ENCODE data around the gene ABI3. TPM values are rescaled to one million over a fixed set of nuclear protein-coding genes. Genes with fewer than 3 reads are reported as not detected.

ABI3 gene
- total RNA-seq, 1 donor from 2014 or later = 0.77 TPM

DNA sequence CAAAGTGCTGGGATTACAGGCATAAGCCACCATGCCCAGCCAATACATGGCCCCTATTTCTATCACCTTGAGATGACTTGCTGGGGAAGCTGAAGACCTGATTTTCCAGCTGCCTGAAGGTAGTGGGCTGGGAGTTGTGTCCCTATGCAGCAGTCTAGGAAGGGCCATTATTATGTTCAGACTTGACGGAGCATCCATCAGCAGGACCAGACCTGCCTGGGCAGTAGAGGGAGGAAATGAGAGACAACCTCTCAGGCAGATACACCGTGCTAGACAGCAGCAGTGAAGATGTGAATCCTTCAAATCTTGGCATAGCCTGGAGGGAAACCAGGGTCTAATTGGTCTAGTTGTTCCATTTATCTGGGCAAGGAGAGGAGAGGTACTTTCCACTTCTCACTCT, 55.7 kb downstream of the ABI3 start:
- H3K27ac ChIP-seq (ENCODE audit: low read depth, low read length) = no peak overlapping the region
- H2AFZ ChIP-seq (ENCODE audit: low read depth, low read length) = no peak overlapping the region
- Mint-ChIP-seq H3K4me1 (ENCODE audit: low read depth, unreplicated experiment) (peaks cover 3% of the 10 kb centered on the region), H3K4me3 (ENCODE audit: unreplicated experiment) (no peak overlapping the region), H3K27ac (ENCODE audit: unreplicated experiment) (no peak overlapping the region), H3K9me3 (ENCODE audit: unreplicated experiment) (peaks cover 3% of the 10 kb centered on the region), H3K36me3 (ENCODE audit: low read depth, unreplicated experiment) (no peaks in the 10 kb centered on the region), H3K27me3 (ENCODE audit: low read depth, unreplicated experiment) (peaks cover 10% of the 10 kb centered on the region)
- no peaks in the 10 kb centered on the region for H3K79me2 ChIP-seq (ENCODE audit: insufficient read depth, low read length)
- peaks cover 2% of the 10 kb centered on the region for H3K27me3 ChIP-seq (ENCODE audit: insufficient read depth, low read length)
- no peak for TF ChIP-seq EZH2 (IDR thresholded peaks at IDR 0.05; ENCODE audit: insufficient read depth, low read length)
- TF ChIP-seq, protein P1, sequence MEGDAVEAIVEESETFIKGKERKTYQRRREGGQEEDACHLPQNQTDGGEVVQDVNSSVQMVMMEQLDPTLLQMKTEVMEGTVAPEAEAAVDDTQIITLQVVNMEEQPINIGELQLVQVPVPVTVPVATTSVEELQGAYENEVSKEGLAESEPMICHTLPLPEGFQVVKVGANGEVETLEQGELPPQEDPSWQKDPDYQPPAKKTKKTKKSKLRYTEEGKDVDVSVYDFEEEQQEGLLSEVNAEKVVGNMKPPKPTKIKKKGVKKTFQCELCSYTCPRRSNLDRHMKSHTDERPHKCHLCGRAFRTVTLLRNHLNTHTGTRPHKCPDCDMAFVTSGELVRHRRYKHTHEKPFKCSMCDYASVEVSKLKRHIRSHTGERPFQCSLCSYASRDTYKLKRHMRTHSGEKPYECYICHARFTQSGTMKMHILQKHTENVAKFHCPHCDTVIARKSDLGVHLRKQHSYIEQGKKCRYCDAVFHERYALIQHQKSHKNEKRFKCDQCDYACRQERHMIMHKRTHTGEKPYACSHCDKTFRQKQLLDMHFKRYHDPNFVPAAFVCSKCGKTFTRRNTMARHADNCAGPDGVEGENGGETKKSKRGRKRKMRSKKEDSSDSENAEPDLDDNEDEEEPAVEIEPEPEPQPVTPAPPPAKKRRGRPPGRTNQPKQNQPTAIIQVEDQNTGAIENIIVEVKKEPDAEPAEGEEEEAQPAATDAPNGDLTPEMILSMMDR (IDR thresholded peaks at IDR 0.05; ENCODE audit: insufficient read depth, low read depth, low read length) = no peak
- H3K9me3 ChIP-seq (ENCODE audit: insufficient read depth, low read depth, low read length) = no peaks in the 10 kb centered on the region
- no peak overlapping the region for H3K4me3 ChIP-seq (ENCODE audit: insufficient read depth, low read depth, low read length)
- FAIRE-seq (no peak), DNase-seq (ENCODE audit: low read depth) (no peak)
- H3K9ac ChIP-seq (ENCODE audit: low read length) = no peak overlapping the region
- H3K4me2 ChIP-seq (ENCODE audit: low read length) = no peak overlapping the region
- peaks cover 3% of the 10 kb centered on the region for H3K4me1 ChIP-seq (ENCODE audit: insufficient read depth, low read length)
- H4K20me1 ChIP-seq (ENCODE audit: insufficient read depth, low read length) = no peaks in the 10 kb centered on the region
- no peaks in the 10 kb centered on the region for H3K36me3 ChIP-seq (ENCODE audit: insufficient read depth, low read length)

DNA sequence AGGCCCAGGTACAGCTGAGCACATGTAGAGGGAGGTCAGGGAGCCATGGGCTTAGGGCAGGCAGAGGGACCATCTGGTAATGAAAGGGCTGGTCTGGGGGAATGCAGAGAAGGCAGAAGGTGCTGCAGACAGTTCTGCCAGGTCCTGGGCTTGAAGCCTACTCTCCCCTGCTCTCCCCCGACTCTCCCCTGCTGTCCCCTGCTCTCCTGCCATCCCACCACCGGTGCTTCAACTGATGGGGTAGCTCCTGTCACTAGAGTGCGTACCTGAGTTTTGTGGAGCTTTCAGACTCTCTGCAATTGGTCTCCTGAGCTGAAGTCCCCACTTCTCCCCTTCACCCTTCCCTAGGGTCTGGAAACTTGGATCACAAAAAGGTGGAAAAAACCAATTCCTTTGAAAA, 57.4 kb downstream of the ABI3 start:
- no peak overlapping the region for H2AFZ ChIP-seq (ENCODE audit: low read depth, low read length)
- no peaks in the 10 kb centered on the region for H3K9me3 ChIP-seq (ENCODE audit: insufficient read depth, low read depth, low read length)
- no peak overlapping the region for H3K27ac ChIP-seq (ENCODE audit: low read depth, low read length)
- TF ChIP-seq, protein P1 (IDR thresholded peaks at IDR 0.05; ENCODE audit: insufficient read depth, low read depth, low read length) = no peak
- TF ChIP-seq EZH2 (IDR thresholded peaks at IDR 0.05; ENCODE audit: insufficient read depth, low read length) = no peak
- no peaks in the 10 kb centered on the region for H4K20me1 ChIP-seq (ENCODE audit: insufficient read depth, low read length)
- H3K4me3 ChIP-seq (ENCODE audit: insufficient read depth, low read depth, low read length) = no peak overlapping the region
- no peaks in the 10 kb centered on the region for H3K36me3 ChIP-seq (ENCODE audit: insufficient read depth, low read length)
- DNase-seq (ENCODE audit: low read depth) = no peak
- no peak overlapping the region for H3K9ac ChIP-seq (ENCODE audit: low read length)
- Mint-ChIP-seq H3K4me3 (ENCODE audit: unreplicated experiment) (no peak overlapping the region), H3K27me3 (ENCODE audit: low read depth, unreplicated experiment) (peaks cover 10% of the 10 kb centered on the region), H3K9me3 (ENCODE audit: unreplicated experiment) (peaks cover 3% of the 10 kb centered on the region), H3K27ac (ENCODE audit: unreplicated experiment) (no peak overlapping the region), H3K36me3 (ENCODE audit: low read depth, unreplicated experiment) (no peaks in the 10 kb centered on the region), H3K4me1 (ENCODE audit: low read depth, unreplicated experiment) (peaks cover 3% of the 10 kb centered on the region)
- H3K79me2 ChIP-seq (ENCODE audit: insufficient read depth, low read length) = no peaks in the 10 kb centered on the region
- peaks cover 3% of the 10 kb centered on the region for H3K4me1 ChIP-seq (ENCODE audit: insufficient read depth, low read length)
- FAIRE-seq = no peak
- H3K27me3 ChIP-seq (ENCODE audit: insufficient read depth, low read length) = peaks cover 2% of the 10 kb centered on the region
- no peak overlapping the region for H3K4me2 ChIP-seq (ENCODE audit: low read length)

DNA sequence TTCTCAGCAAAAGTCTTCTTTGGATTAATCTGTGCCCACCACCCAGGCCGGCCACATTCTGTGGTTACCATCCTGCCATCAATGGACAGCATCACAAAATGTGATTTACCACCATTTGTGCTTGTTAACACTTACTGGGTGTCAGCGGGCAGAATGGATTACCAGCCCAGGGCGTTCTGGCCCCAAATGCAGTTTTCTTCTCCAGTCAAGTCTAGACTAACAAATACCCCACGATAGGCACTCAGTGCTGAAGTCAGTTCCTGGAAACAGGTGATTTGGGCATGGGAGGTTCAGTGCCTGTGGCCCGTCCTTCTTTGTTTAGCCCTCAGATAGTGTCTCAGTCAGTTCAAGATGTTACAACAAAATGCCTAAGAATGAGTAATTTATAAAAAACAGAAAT, 58.8 kb downstream of the ABI3 start:
- H3K79me2 ChIP-seq (ENCODE audit: insufficient read depth, low read length) = no peaks in the 10 kb centered on the region
- H3K4me2 ChIP-seq (ENCODE audit: low read length) = no peak overlapping the region
- FAIRE-seq (no peak), DNase-seq (ENCODE audit: low read depth) (no peak)
- no peaks in the 10 kb centered on the region for H3K9me3 ChIP-seq (ENCODE audit: insufficient read depth, low read depth, low read length)
- Mint-ChIP-seq H3K36me3 (ENCODE audit: low read depth, unreplicated experiment) (no peaks in the 10 kb centered on the region), H3K27me3 (ENCODE audit: low read depth, unreplicated experiment) (peaks cover 14% of the 10 kb centered on the region), H3K9me3 (ENCODE audit: unreplicated experiment) (peaks cover 3% of the 10 kb centered on the region), H3K27ac (ENCODE audit: unreplicated experiment) (no peak overlapping the region), H3K4me1 (ENCODE audit: low read depth, unreplicated experiment) (no peaks in the 10 kb centered on the region), H3K4me3 (ENCODE audit: unreplicated experiment) (no peak overlapping the region)
- no peak overlapping the region for H2AFZ ChIP-seq (ENCODE audit: low read depth, low read length)
- no peaks in the 10 kb centered on the region for H4K20me1 ChIP-seq (ENCODE audit: insufficient read depth, low read length)
- H3K4me1 ChIP-seq (ENCODE audit: insufficient read depth, low read length) = no peaks in the 10 kb centered on the region
- H3K36me3 ChIP-seq (ENCODE audit: insufficient read depth, low read length) = no peaks in the 10 kb centered on the region
- no peak overlapping the region for H3K9ac ChIP-seq (ENCODE audit: low read length)
- H3K4me3 ChIP-seq (ENCODE audit: insufficient read depth, low read depth, low read length) = no peak overlapping the region
- peaks cover 2% of the 10 kb centered on the region for H3K27me3 ChIP-seq (ENCODE audit: insufficient read depth, low read length)
- no peak overlapping the region for H3K27ac ChIP-seq (ENCODE audit: low read depth, low read length)
- TF ChIP-seq, protein P1 (IDR thresholded peaks at IDR 0.05; ENCODE audit: insufficient read depth, low read depth, low read length) = no peak

Other genes starting within 250 kb of the ABI3 start
- gene GIP, start 242.1 kb upstream of the ABI3 start, total RNA-seq = not detected in 2 replicates
- gene IGF2BP1, start 213.3 kb upstream of the ABI3 start, total RNA-seq = 241 and 260 TPM in 2 replicates
- gene B4GALNT2, start 77.9 kb upstream of the ABI3 start, total RNA-seq = 0.07 TPM in 1 of 2 replicates, not detected in the other
- gene GNGT2, start 133 bp upstream of the ABI3 start, total RNA-seq = 1.1 TPM in 1 of 2 replicates, not detected in the other
- gene PHOSPHO1, start 20.1 kb downstream of the ABI3 start, total RNA-seq = 0.79 and 0.95 TPM in 2 replicates
- gene ZNF652, start 151.5 kb downstream of the ABI3 start, total RNA-seq = 24.3 and 26.8 TPM in 2 replicates
- 211 and 227 TPM in 2 replicates for gene PHB1, start 204.2 kb downstream of the ABI3 start, total RNA-seq